K562 (cell line): ENCODE measurements around the gene SLC30A10.

ENCODE experiments used
- HCFC1 ChIP-seq: IDR thresholded peaks from 2 replicates; pipeline ENCODE4 v1.6.1; 2012; ENCODE audit warnings: low read depth, low read length, improper control_type of control experiment
- MXI1 ChIP-seq: IDR thresholded peaks from 2 replicates; pipeline ENCODE4 v1.6.1; 2011; ENCODE audit warnings: low read depth, mild to moderate bottlenecking, improper control_type of control experiment, low read length
- SREBF2 ChIP-seq: sonication (generic); formaldehyde crosslinking; IDR thresholded peaks from 2 replicates; pipeline ENCODE4 v1.4.0; 2020; ENCODE audit warnings: mild to moderate bottlenecking, missing genetic modification reagents
- TAF1 ChIP-seq: IDR thresholded peaks from 2 replicates; pipeline ENCODE4 v1.6.1; 2011; ENCODE audit warnings: mild to moderate bottlenecking, low read length, moderate library complexity; ENCODE audit not compliant: insufficient read depth, control insufficient read depth, severe bottlenecking; ENCODE audit errors: extremely low read depth
- USF2 ChIP-seq: sonication (generic); formaldehyde crosslinking; IDR thresholded peaks from 2 replicates; pipeline ENCODE4 v1.5.0; 2020; ENCODE audit warnings: missing genetic modification reagents
- ZNF197 ChIP-seq: fragments of 200-800 bp; sonication (Bioruptor generic); IDR thresholded peaks from 2 replicates; pipeline ENCODE4 v1.6.1; 2016; ENCODE audit warnings: low read depth, missing genetic modification characterization, missing compliant biosample characterization
- TF ChIP-seq, protein P1 (sequence below), 3 experiments: IDR thresholded peaks in 2 of 3; conservative IDR thresholded peaks in 1 of 3; 2 replicates each; pipeline ENCODE4 v1.5.1; 2011 to 2012; ENCODE audit warnings: low read length in 3 of 3, mild to moderate bottlenecking in 3 of 3, control low read depth in 2 of 3, improper control_type of control experiment in 1 of 3, inconsistent platforms in 1 of 3, low read depth in 1 of 3, mixed read lengths in 1 of 3, moderate library complexity in 1 of 3; ENCODE audit not compliant: insufficient read depth in 2 of 3
- TF ChIP-seq, protein P2 (sequence below), 3 experiments: fragments of 200-800 bp in 1 of 3; fragments of 250-450 bp in 1 of 3; fragments of 450-650 bp in 1 of 3; sonication (Bioruptor Pico) in 1 of 3; sonication (Bioruptor generic) in 1 of 3; formaldehyde crosslinking in 1 of 3; IDR thresholded peaks; 2 replicates each; pipeline versions ENCODE4 v1.6.1 to v1.8.0; 2016 to 2022; ENCODE audit warnings: mild to moderate bottlenecking in 2 of 3, missing genetic modification characterization in 2 of 3, missing compliant biosample characterization in 1 of 3, moderate library complexity in 1 of 3

DNA sequence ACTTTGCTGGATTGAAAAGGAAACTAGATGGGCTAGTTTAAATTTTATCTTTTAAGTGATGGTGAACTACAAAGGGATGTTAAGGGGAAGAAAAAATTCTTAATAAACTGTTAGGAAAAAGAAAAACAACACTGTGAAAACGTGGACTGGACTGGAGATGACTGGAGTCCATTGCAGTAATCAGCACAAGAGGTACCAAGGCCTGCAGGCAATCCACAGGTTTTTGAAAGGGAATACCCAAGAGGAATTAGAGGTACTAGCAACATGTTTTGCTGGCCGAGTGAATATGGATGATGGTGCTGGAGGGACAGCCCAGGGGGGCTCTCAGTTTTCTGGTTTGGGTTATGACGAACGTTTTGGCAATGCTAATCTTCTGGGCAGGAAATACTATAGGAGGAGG lies 39.0 kb upstream of the SLC30A10 start:
- TF ChIP-seq, protein P1, sequence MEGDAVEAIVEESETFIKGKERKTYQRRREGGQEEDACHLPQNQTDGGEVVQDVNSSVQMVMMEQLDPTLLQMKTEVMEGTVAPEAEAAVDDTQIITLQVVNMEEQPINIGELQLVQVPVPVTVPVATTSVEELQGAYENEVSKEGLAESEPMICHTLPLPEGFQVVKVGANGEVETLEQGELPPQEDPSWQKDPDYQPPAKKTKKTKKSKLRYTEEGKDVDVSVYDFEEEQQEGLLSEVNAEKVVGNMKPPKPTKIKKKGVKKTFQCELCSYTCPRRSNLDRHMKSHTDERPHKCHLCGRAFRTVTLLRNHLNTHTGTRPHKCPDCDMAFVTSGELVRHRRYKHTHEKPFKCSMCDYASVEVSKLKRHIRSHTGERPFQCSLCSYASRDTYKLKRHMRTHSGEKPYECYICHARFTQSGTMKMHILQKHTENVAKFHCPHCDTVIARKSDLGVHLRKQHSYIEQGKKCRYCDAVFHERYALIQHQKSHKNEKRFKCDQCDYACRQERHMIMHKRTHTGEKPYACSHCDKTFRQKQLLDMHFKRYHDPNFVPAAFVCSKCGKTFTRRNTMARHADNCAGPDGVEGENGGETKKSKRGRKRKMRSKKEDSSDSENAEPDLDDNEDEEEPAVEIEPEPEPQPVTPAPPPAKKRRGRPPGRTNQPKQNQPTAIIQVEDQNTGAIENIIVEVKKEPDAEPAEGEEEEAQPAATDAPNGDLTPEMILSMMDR (IDR thresholded peaks at IDR 0.05 in 2 of 3, conservative IDR thresholded peaks at IDR 0.05 in 1 of 3; ENCODE audit: insufficient read depth in 2 of 3, low read depth in 1 of 3, low read length in 3 of 3): no peak
- TF ChIP-seq, protein P2, sequence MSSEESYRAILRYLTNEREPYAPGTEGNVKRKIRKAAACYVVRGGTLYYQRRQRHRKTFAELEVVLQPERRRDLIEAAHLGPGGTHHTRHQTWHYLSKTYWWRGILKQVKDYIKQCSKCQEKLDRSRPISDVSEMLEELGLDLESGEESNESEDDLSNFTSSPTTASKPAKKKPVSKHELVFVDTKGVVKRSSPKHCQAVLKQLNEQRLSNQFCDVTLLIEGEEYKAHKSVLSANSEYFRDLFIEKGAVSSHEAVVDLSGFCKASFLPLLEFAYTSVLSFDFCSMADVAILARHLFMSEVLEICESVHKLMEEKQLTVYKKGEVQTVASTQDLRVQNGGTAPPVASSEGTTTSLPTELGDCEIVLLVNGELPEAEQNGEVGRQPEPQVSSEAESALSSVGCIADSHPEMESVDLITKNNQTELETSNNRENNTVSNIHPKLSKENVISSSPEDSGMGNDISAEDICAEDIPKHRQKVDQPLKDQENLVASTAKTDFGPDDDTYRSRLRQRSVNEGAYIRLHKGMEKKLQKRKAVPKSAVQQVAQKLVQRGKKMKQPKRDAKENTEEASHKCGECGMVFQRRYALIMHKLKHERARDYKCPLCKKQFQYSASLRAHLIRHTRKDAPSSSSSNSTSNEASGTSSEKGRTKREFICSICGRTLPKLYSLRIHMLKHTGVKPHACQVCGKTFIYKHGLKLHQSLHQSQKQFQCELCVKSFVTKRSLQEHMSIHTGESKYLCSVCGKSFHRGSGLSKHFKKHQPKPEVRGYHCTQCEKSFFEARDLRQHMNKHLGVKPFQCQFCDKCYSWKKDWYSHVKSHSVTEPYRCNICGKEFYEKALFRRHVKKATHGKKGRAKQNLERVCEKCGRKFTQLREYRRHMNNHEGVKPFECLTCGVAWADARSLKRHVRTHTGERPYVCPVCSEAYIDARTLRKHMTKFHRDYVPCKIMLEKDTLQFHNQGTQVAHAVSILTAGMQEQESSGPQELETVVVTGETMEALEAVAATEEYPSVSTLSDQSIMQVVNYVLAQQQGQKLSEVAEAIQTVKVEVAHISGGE (CRISPR knock-in tag; IDR thresholded peaks at IDR 0.05): no peak
- TF ChIP-seq USF2 (CRISPR knock-in tag): no peak
- no peak for TF ChIP-seq TAF1
- TF ChIP-seq SREBF2 (CRISPR knock-in tag): no peak
- TF ChIP-seq ZNF197 (CRISPR knock-in tag): no peak
- TF ChIP-seq HCFC1: no peak
- TF ChIP-seq MXI1: no peak
